Glutamatergic neuron (in vitro differentiated cells): Measurements from ENCODE around the gene TMEM163. TPM values are rescaled to one million over a fixed set of nuclear protein-coding genes. Genes with fewer than 3 reads are reported as not detected.
"Not testable (repeated sequence)": the region's sequence is repeated elsewhere in the genome, so short reads cannot be mapped to it uniquely, and the experiment has no call there.

ENCODE experiments used
- DNase-seq: peaks from one replicate; pipeline ENCODE4 v3.0.0; 2022
- H3K27ac Mint-ChIP-seq: one replicate; pipeline ENCODE4 v1.8.0; 2020; ENCODE audit warnings: mild to moderate bottlenecking, mixed read lengths, inconsistent platforms; ENCODE audit not compliant: unreplicated experiment
- H3K27me3 Mint-ChIP-seq: one replicate; pipeline ENCODE4 v1.8.0; 2020; ENCODE audit warnings: mild to moderate bottlenecking, moderate library complexity, mixed read lengths, inconsistent platforms; ENCODE audit not compliant: unreplicated experiment
- H3K36me3 Mint-ChIP-seq: one replicate; pipeline ENCODE4 v1.8.0; 2020; ENCODE audit warnings: mild to moderate bottlenecking, mixed read lengths, inconsistent platforms; ENCODE audit not compliant: unreplicated experiment
- H3K4me1 Mint-ChIP-seq: one replicate; pipeline ENCODE4 v1.8.0; 2020; ENCODE audit warnings: mild to moderate bottlenecking, low read depth, mixed read lengths, inconsistent platforms; ENCODE audit not compliant: unreplicated experiment
- H3K4me3 Mint-ChIP-seq: one replicate; pipeline ENCODE4 v1.8.0; 2020; ENCODE audit warnings: mild to moderate bottlenecking, mixed read lengths, inconsistent platforms; ENCODE audit not compliant: unreplicated experiment
- H3K9me3 Mint-ChIP-seq: one replicate; pipeline ENCODE4 v1.8.0; 2020; ENCODE audit warnings: mild to moderate bottlenecking, moderate library complexity, mixed read lengths, inconsistent platforms; ENCODE audit not compliant: unreplicated experiment
- total RNA-seq: library from RNA; stranded (reverse); fragmentation: NEBNext Ultra II Directional; extraction: Animal tissue kit (Norgen Biotek cat#: 25700); gene quantifications from one replicate; pipeline ENCODE4 v1.2.1, GENCODE V29; 2021; ENCODE audit not compliant: unreplicated experiment
- TF ChIP-seq, protein P1 (sequence below): fragments of 200-600 bp; sonication (generic); IDR thresholded peaks from one replicate; pipeline ENCODE4 v1.5.0; 2021; ENCODE audit not compliant: partially characterized antibody, unreplicated experiment

The TMEM163 gene
- total RNA-seq, 1 donor from 2014 or later = 27.7 TPM

GRCh38 chr2:134592377-134592776 lies 126.4 kb downstream of the TMEM163 start:
- TF ChIP-seq, protein P1, sequence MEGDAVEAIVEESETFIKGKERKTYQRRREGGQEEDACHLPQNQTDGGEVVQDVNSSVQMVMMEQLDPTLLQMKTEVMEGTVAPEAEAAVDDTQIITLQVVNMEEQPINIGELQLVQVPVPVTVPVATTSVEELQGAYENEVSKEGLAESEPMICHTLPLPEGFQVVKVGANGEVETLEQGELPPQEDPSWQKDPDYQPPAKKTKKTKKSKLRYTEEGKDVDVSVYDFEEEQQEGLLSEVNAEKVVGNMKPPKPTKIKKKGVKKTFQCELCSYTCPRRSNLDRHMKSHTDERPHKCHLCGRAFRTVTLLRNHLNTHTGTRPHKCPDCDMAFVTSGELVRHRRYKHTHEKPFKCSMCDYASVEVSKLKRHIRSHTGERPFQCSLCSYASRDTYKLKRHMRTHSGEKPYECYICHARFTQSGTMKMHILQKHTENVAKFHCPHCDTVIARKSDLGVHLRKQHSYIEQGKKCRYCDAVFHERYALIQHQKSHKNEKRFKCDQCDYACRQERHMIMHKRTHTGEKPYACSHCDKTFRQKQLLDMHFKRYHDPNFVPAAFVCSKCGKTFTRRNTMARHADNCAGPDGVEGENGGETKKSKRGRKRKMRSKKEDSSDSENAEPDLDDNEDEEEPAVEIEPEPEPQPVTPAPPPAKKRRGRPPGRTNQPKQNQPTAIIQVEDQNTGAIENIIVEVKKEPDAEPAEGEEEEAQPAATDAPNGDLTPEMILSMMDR = no peak
- H3K4me1 Mint-ChIP-seq = no peaks in the 10 kb centered on the region
- DNase-seq = no peak
- peaks cover 13% of the 10 kb centered on the region for H3K9me3 Mint-ChIP-seq
- H3K36me3 Mint-ChIP-seq = peaks cover 36% of the 10 kb centered on the region
- H3K27me3 Mint-ChIP-seq = peaks cover 6% of the 10 kb centered on the region
- no peak overlapping the region for H3K27ac Mint-ChIP-seq
- no peak overlapping the region for H3K4me3 Mint-ChIP-seq

DNA sequence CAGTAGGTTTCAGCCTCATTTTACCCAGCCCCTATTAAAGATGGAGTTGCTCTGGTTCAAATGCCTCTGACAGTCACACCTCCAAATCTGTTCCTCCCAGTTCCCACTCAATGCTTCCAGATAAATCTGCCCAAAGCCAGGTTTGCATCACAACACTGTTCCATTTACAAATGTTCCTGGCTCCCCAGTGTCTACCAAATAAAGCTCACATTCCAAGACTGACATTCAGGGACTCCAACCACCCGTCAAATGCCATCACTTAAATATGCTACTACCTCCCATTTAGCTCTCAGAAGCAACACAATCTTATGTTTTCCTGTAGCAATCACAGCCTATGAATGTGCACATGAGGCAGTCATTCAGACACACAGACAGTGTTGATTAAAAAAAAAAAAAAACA lies 127.3 kb downstream of the TMEM163 start:
- Mint-ChIP-seq H3K4me3 (no peak overlapping the region), H3K27ac (no peak overlapping the region), H3K9me3 (peaks cover 13% of the 10 kb centered on the region), H3K4me1 (no peaks in the 10 kb centered on the region), H3K36me3 (peaks cover 38% of the 10 kb centered on the region), H3K27me3 (peaks cover 6% of the 10 kb centered on the region)
- no peak for DNase-seq
- TF ChIP-seq, protein P1 = no peak

- no peak for DNase-seq
- TF ChIP-seq, protein P1 = no peak
These were observed 128.1 kb downstream of the TMEM163 start for GRCh38 chr2:134590679-134591078.

DNA sequence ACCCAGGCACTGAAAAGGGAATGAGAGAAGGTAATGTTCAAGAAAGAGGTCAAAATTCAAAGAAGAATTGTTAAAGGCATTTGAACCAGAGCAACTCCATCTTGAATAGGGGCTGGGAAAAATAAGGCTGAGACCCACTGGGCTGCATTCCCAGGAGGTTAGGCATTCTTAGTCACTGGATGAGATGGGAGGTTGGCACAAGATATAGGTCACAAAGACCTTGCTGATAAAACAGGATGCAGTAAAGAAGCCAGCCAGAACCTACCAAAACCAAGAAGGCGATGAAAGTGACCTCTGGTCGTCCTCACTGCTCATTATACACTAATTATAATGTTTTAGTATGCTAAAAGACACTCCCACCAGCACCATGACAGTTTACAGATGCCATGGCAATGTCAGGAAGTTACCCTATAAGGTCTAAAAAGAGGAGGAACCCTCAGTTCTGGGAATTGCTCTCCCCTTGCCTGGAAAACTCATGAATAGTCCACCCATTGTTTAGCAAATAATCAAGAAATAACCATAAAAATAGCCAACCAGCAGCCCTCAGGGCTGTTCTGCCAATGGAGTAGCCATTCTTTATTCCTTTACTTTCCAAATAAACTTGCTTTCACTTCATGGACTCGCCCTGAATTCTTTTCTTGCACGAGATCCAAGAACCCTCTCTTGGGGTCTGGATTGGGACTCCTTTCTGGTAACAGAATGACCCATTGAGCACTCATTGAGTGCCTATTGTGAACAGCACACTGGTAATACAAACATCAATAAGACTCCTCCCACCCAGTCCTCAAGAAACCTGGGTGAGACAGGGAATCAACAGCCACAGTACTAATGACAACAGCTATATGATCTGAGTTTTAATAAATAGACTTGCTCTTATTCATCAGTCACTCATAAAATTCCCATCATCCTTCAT lies 129.4 kb downstream of the TMEM163 start:
- Mint-ChIP-seq H3K9me3 (peaks cover 13% of the 10 kb centered on the region), H3K36me3 (peaks cover 38% of the 10 kb centered on the region)
- H3K4me1 Mint-ChIP-seq, H3K27me3 Mint-ChIP-seq, H3K27ac Mint-ChIP-seq, H3K4me3 Mint-ChIP-seq, DNase-seq: not testable (repeated sequence)

More at GRCh38 chr2:134590679-134591078, 128.1 kb downstream of the TMEM163 start:
- peaks cover 38% of the 10 kb centered on the region for H3K36me3 Mint-ChIP-seq
- H3K9me3 Mint-ChIP-seq = peaks cover 13% of the 10 kb centered on the region
- H3K4me1 Mint-ChIP-seq = no peaks in the 10 kb centered on the region
- peaks cover 6% of the 10 kb centered on the region for H3K27me3 Mint-ChIP-seq
- no peak overlapping the region for H3K4me3 Mint-ChIP-seq
- no peak overlapping the region for H3K27ac Mint-ChIP-seq

GRCh38 chr2:134588556-134588955 lies 130.2 kb downstream of the TMEM163 start:
- H3K27ac Mint-ChIP-seq = no peak overlapping the region
- no peaks in the 10 kb centered on the region for H3K4me1 Mint-ChIP-seq
- H3K27me3 Mint-ChIP-seq = peaks cover 5% of the 10 kb centered on the region
- TF ChIP-seq, protein P1 = no peak
- H3K36me3 Mint-ChIP-seq = peaks cover 38% of the 10 kb centered on the region
- peaks cover 13% of the 10 kb centered on the region for H3K9me3 Mint-ChIP-seq
- no peak overlapping the region for H3K4me3 Mint-ChIP-seq
- no peak for DNase-seq
